Mesenchymal stem cell (in vitro differentiated cells and primary cell): Measurements from ENCODE around the gene IL16.

Experiments
- DNase-seq: peaks from one replicate; pipeline ENCODE4 v3.0.0-alpha.2; 2013
- H2AFZ ChIP-seq: one replicate; pipeline ENCODE4 v1.6.1; 2013; ENCODE audit warnings: low read depth, mild to moderate bottlenecking, control low read depth, inconsistent platforms, low read length, moderate library complexity
- H2AK5ac ChIP-seq: 2 replicates; pipeline ENCODE4 v1.6.1; 2013; ENCODE audit warnings: low read length, moderate library complexity, mild to moderate bottlenecking, inconsistent platforms; ENCODE audit not compliant: severe bottlenecking
- H2BK120ac ChIP-seq: one replicate; pipeline ENCODE4 v1.6.1; 2013; ENCODE audit warnings: low read depth, mild to moderate bottlenecking, inconsistent platforms, low read length, moderate library complexity
- H2BK12ac ChIP-seq, 2 experiments: one replicate each; pipeline ENCODE4 v1.6.1; 2013; ENCODE audit warnings: inconsistent platforms in 2 of 2, low read length in 2 of 2, mild to moderate bottlenecking in 2 of 2, moderate library complexity in 2 of 2, control low read depth in 1 of 2
- H2BK15ac ChIP-seq: one replicate; pipeline ENCODE4 v1.6.1; 2013; ENCODE audit warnings: mild to moderate bottlenecking, low read depth, inconsistent platforms; ENCODE audit not compliant: poor library complexity, severe bottlenecking
- H2BK5ac ChIP-seq: 2 replicates; pipeline ENCODE4 v1.6.1; 2013; ENCODE audit warnings: low read depth, mild to moderate bottlenecking, low read length, control low read depth, inconsistent platforms; ENCODE audit not compliant: poor library complexity, severe bottlenecking
- H3K14ac ChIP-seq, 2 experiments: one replicate each; pipeline ENCODE4 v1.6.1; 2013; ENCODE audit warnings: inconsistent platforms in 2 of 2, low read length in 2 of 2, control low read depth in 1 of 2, mild to moderate bottlenecking in 1 of 2, moderate library complexity in 1 of 2
- H3K18ac ChIP-seq, 2 experiments: one replicate each; pipeline ENCODE4 v1.6.1; 2013; ENCODE audit warnings: inconsistent platforms in 2 of 2, low read length in 2 of 2, control low read depth in 1 of 2, low read depth in 1 of 2, mild to moderate bottlenecking in 1 of 2
- H3K23ac ChIP-seq, 2 experiments: one replicate each; pipeline ENCODE4 v1.6.1; 2013; ENCODE audit warnings: inconsistent platforms in 2 of 2, low read length in 2 of 2, mild to moderate bottlenecking in 2 of 2, moderate library complexity in 2 of 2, control low read depth in 1 of 2
- H3K27ac ChIP-seq: 2 replicates; pipeline ENCODE4 v1.5.1; 2013; ENCODE audit warnings: mild to moderate bottlenecking, moderate library complexity, low read length, control low read depth, inconsistent platforms; ENCODE audit not compliant: poor library complexity, severe bottlenecking
- H3K27me3 ChIP-seq, 2 experiments: 2 replicates each; pipeline versions ENCODE4 v1.6.1 to v1.7.0; 2013; ENCODE audit warnings: low read length in 2 of 2, mild to moderate bottlenecking in 2 of 2, moderate library complexity in 2 of 2, control low read depth in 1 of 2, inconsistent platforms in 1 of 2; ENCODE audit not compliant: control insufficient read depth in 1 of 2, insufficient read depth in 1 of 2
- H3K36me3 ChIP-seq, 2 experiments: 2 replicates each; pipeline versions ENCODE4 v1.6.1 to v1.7.0; 2013; ENCODE audit warnings: low read length in 2 of 2, control low read depth in 1 of 2, inconsistent platforms in 1 of 2, low read depth in 1 of 2, mild to moderate bottlenecking in 1 of 2; ENCODE audit not compliant: insufficient read depth in 2 of 2, control insufficient read depth in 1 of 2
- H3K4ac ChIP-seq, 2 experiments: one replicate each; pipeline ENCODE4 v1.6.1; 2013; ENCODE audit warnings: inconsistent platforms in 2 of 2, low read length in 2 of 2, mild to moderate bottlenecking in 2 of 2, moderate library complexity in 2 of 2, control low read depth in 1 of 2, low read depth in 1 of 2
- H3K4me1 ChIP-seq: 2 replicates; pipeline ENCODE4 v1.6.1; 2013; ENCODE audit warnings: low read depth, low read length, control low read depth; ENCODE audit not compliant: control insufficient read depth, insufficient read depth
- H3K4me2 ChIP-seq: 2 replicates; pipeline ENCODE4 v1.6.1; 2013; ENCODE audit warnings: low read length, mild to moderate bottlenecking, inconsistent platforms; ENCODE audit not compliant: poor library complexity, severe bottlenecking
- H3K4me3 ChIP-seq, 2 experiments: 2 replicates each; pipeline versions ENCODE4 v1.5.1 to v1.7.0; 2013; ENCODE audit warnings: low read length in 2 of 2, mild to moderate bottlenecking in 2 of 2, control low read depth in 1 of 2, low read depth in 1 of 2; ENCODE audit not compliant: insufficient read depth in 1 of 2
- H3K79me1 ChIP-seq: replicated peaks from 2 replicates; pipeline ENCODE4 v1.6.1; 2013; ENCODE audit warnings: mild to moderate bottlenecking, control low read depth, low read length, inconsistent platforms; ENCODE audit not compliant: poor library complexity, severe bottlenecking
- H3K9ac ChIP-seq: 2 replicates; pipeline ENCODE4 v1.7.0; 2013; ENCODE audit warnings: mild to moderate bottlenecking, low read length, moderate library complexity
- H3K9me3 ChIP-seq: 2 replicates; pipeline ENCODE4 v1.7.0; 2013; ENCODE audit warnings: mild to moderate bottlenecking, low read length; ENCODE audit not compliant: control insufficient read depth
- H4K8ac ChIP-seq: one replicate; pipeline ENCODE4 v1.6.1; 2013; ENCODE audit warnings: inconsistent platforms, mild to moderate bottlenecking, low read length, moderate library complexity
- H4K91ac ChIP-seq: one replicate; pipeline ENCODE4 v1.6.1; 2013; ENCODE audit warnings: mild to moderate bottlenecking, low read length, inconsistent platforms
- WGBS: methylation state at CpG from one replicate; pipeline ENCODE4 v1.1.7; 2013; ENCODE audit warnings: mixed read lengths; 5-methylcytosine and 5-hydroxymethylcytosine counted together

The IL16 gene

DNA sequence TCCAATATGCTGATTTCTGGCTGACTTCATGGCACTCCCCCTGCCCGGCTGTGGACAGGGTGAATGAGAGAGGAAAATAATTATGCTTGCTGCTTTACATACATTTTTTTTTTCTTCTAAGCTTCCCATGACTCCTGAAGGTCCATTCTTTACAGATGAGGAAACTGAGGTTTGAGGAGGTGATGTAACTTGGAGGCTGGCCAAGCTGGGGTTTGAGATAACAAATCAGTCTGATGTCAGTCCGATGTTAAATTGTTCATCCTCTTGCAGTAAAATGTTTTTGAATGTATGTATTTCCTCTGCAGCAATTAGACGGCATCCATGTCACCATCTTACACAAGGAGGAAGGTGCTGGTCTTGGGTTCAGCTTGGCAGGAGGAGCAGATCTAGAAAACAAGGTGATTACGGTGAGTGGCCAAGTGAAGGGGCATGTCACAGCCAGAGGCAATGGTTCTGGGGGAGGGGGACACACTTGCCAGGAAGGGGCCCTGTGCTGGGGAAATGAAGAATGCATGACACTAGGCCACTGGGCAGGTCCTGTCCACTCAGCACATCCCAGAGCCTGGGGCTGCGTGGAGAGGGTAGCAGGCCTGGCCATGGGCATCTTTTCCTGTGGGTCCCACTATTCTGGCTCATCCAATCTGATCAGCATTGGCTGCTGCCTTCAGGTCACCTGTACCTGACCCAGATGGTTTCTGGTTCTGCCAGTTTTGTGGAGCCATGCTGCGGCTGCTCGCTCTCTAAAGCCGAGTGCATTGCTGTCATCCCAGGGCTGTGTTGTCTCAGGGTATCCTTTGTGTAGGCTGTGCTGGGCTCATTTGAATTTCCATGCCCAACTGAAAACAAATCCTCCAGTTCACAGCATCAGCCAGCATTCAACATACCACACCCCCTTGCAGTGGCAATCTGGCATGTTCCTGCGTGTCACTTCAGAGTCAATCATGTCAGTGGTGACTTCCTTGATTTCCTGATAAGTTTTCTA, 106.9 kb downstream of the IL16 start:
- no peak overlapping the region for H3K4me3 ChIP-seq
- no peak overlapping the region for H2BK15ac ChIP-seq
- peaks cover 0 to 44% of the 10 kb centered on the region in 2 experiments for H3K27me3 ChIP-seq
- no peak overlapping the region for H3K27ac ChIP-seq
- H2BK5ac ChIP-seq, result no peak overlapping the region
- H3K4me2 ChIP-seq, result no peak overlapping the region
- peak overlapping the region in 1 of 2 experiments; percentile 37 for H3K14ac ChIP-seq
- H3K79me1 ChIP-seq, result no peaks in the 10 kb centered on the region
- no peak overlapping the region for H3K4ac ChIP-seq
- no peak overlapping the region for H3K9ac ChIP-seq
- no peak overlapping the region for H3K23ac ChIP-seq
- H2BK120ac ChIP-seq, result no peak overlapping the region
- peak overlapping the region in 1 of 2 experiments; percentile 46 for H3K18ac ChIP-seq
- H3K9me3 ChIP-seq, result no peaks in the 10 kb centered on the region
- peak overlapping the region; percentile 52 for H4K91ac ChIP-seq
- peaks cover 2% of the 10 kb centered on the region for H3K4me1 ChIP-seq
- H2BK12ac ChIP-seq, result peak overlapping the region in 1 of 2 experiments; percentile 26
- no peak overlapping the region for H2AK5ac ChIP-seq
- 86% methylated on average over 8 of the region's 9 CpGs for WGBS
- H3K36me3 ChIP-seq, result peaks cover 0 to 40% of the 10 kb centered on the region in 2 experiments
- H2AFZ ChIP-seq, result peak overlapping the region; percentile 47
- no peak overlapping the region for H4K8ac ChIP-seq
- no peak for DNase-seq

DNA sequence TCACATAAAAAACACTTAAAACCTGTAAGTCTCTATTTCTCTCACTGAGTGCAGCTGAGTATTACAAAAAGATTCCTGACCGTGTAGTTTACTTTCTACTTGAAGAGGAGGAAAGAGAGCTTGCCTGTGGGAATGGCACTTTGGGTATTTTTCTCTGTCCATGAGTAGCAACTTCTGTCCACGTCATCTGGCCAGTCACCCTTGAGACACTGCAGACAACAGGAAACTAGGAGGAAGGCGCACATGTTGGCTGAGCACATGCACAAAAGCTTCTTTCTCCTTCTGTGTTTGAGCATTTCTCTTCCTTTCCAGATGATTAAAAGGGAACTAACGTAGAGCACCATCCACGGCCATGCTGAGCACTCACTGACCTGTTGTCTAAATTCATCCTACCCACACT, 107.5 kb downstream of the IL16 start:
- no peak overlapping the region for H3K9ac ChIP-seq
- 15% methylated on average over 3 of the region's 5 CpGs for WGBS
- peak; percentile 82 for DNase-seq
- no peak overlapping the region for H3K4ac ChIP-seq
- H4K8ac ChIP-seq, result no peak overlapping the region
- H3K4me3 ChIP-seq, result no peak overlapping the region
- H3K9me3 ChIP-seq, result no peaks in the 10 kb centered on the region
- H2BK5ac ChIP-seq, result no peak overlapping the region
- no peak overlapping the region for H2BK120ac ChIP-seq
- no peak overlapping the region for H3K4me2 ChIP-seq
- no peaks in the 10 kb centered on the region for H3K79me1 ChIP-seq
- H3K27me3 ChIP-seq, result peaks cover 0 to 38% of the 10 kb centered on the region in 2 experiments
- no peak overlapping the region for H2AFZ ChIP-seq
- peak overlapping the region in 1 of 2 experiments; percentile 46 for H3K18ac ChIP-seq
- H3K36me3 ChIP-seq, result peaks cover 0 to 45% of the 10 kb centered on the region in 2 experiments
- H3K4me1 ChIP-seq, result peaks cover 2% of the 10 kb centered on the region
- no peak overlapping the region for H4K91ac ChIP-seq
- H3K14ac ChIP-seq, result no peak overlapping the region
- H3K23ac ChIP-seq, result no peak overlapping the region
- no peak overlapping the region for H3K27ac ChIP-seq
- no peak overlapping the region for H2AK5ac ChIP-seq
- H2BK12ac ChIP-seq, result peak overlapping the region in 1 of 2 experiments; percentile 21
- peak overlapping the region; percentile 2 for H2BK15ac ChIP-seq

DNA sequence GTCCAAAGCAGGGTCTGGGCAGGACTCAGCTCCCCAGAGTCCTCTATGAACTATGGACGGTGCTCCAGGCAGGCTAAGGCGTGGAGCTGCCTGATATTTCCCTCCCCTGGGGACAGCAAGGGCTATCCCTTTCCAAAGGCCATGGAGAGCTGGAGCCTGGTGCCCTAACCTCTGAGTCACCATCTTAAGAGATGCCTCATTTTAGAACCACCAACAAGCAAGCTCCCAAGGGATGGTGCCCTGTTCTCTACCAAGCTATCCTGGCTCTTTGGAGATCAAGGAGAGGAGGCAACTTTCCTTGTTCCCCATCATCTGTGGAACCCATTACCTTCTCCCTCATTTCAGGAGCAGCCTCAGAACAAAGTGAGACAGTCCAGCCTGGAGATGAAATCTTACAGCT, 111.6 kb downstream of the IL16 start:
- Histone ChIP-seq H3K14ac (no peak overlapping the region), H3K27ac (no peak overlapping the region), H3K9ac (no peak overlapping the region), H2BK12ac (no peak overlapping the region), H2AK5ac (no peak overlapping the region), H3K79me1 (no peaks in the 10 kb centered on the region), H4K8ac (no peak overlapping the region), H2BK5ac (no peak overlapping the region), H3K18ac (no peak overlapping the region), H3K9me3 (no peaks in the 10 kb centered on the region), H3K4ac (no peak overlapping the region), H3K4me3 (no peak overlapping the region), H3K4me2 (no peak overlapping the region), H2AFZ (no peak overlapping the region), H3K36me3 (peaks cover 8 to 38% of the 10 kb centered on the region in 2 experiments), H3K23ac (no peak overlapping the region), H4K91ac (no peak overlapping the region), H3K27me3 (peaks cover 0 to 8% of the 10 kb centered on the region in 2 experiments), H2BK15ac (no peak overlapping the region), H3K4me1 (peaks cover 7% of the 10 kb centered on the region), H2BK120ac (no peak overlapping the region)
- DNase-seq, result no peak
- WGBS, result 69% methylated on average over 2 of the region's 2 CpGs

DNA sequence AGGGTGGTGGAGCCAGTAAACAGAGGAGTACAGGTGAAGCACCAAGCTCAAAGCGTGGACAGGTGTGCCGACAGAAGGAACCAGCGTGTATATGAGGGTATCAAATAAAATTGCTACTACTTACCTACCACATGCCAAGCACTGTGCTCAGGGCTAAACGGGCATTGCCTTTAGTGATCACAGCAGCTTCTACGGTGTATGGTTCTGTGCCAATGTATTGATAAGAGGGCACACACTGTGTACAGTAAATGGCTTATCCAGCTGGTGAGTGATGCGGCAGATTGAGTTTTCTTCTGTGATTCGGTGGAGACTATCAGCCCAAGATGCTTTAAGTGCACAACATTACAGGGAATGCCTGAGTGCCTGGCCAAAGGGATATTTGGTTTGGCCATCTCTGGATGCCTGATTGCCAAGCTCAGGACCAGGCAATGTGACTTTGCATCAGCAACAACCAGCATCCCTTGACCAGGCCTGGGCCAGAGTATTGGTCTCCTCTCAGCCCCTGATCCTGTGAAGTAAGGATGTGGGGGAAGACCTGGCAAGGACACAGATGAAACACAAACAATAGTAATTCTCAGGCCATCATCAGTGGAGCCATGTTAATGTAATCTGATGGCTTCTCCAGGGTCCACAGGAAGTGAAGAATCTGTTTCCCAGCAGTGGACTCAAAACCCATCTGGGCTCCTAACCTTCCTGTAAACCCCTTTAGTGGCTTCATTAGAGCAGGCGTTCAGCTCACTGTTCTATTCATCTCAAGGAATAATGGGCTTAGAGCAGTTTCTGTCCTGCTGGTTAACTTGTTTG, 113.2 kb downstream of the IL16 start:
- no peak overlapping the region for H4K8ac ChIP-seq
- H3K79me1 ChIP-seq, result no peaks in the 10 kb centered on the region
- H2AK5ac ChIP-seq, result no peak overlapping the region
- no peak overlapping the region for H4K91ac ChIP-seq
- no peak overlapping the region for H2BK15ac ChIP-seq
- H3K27me3 ChIP-seq, result peaks cover 0 to 5% of the 10 kb centered on the region in 2 experiments
- no peak overlapping the region for H3K27ac ChIP-seq
- H3K4me3 ChIP-seq, result no peak overlapping the region
- no peak overlapping the region for H3K14ac ChIP-seq
- H3K9me3 ChIP-seq, result no peaks in the 10 kb centered on the region
- no peak for DNase-seq
- no peak overlapping the region for H3K18ac ChIP-seq
- no peak overlapping the region for H3K4ac ChIP-seq
- no peak overlapping the region for H2BK5ac ChIP-seq
- no peak overlapping the region for H3K23ac ChIP-seq
- no peak overlapping the region for H2AFZ ChIP-seq
- H3K4me1 ChIP-seq, result peaks cover 8% of the 10 kb centered on the region
- WGBS, result 93% methylated on average over 6 of the region's 8 CpGs
- no peak overlapping the region for H3K9ac ChIP-seq
- no peak overlapping the region for H2BK12ac ChIP-seq
- H3K36me3 ChIP-seq, result peaks cover 9 to 40% of the 10 kb centered on the region in 2 experiments
- H2BK120ac ChIP-seq, result no peak overlapping the region
- no peak overlapping the region for H3K4me2 ChIP-seq
